Limb (tissue), 2 donors: Measurements from ENCODE around the gene PDCD4.

Experiments used
- DNase-seq, 2 donors: peaks; one replicate each; pipeline ENCODE4 v3.0.0-alpha.2; 2016; ENCODE audit errors: extremely low spot score in 2 of 2

Gene PDCD4

DNA sequence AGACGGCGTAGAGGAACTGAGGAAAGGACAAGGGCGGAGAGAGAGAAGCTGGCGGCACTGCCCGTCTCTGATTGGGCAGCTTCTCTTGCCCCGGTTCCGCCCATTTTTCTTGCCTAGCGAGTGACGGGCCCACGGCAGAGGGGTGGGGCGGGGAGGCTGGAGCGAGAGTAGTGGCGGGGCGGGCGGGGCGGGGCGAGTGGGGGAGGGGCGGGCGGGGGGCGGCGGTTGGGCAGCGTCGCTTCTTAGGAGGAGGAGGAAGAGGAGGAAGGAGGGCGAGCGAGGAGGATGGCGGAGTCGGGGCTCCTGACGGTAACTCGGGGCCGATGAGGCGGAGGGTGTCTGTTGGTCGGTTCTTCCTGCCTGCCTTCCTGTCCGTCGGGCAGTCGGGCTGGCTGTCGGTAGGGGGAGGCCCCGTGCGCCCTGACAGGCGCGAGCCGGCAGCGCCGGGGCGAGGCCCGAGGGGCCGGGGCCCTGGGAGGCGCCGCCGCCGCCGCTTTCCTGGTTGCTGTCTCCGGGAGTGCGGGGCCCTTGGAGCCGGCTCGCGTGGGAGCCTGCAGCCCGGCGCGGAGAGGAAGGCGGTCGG lies 47.7 kb downstream of the PDCD4 start, which contains the start of gene SHOC2:
SHOC2 (plus strand) TSS at position 256 of the 583 bp plus-strand sequence. CDS start 44,755 bp downstream, outside the sequence.
- no peak for DNase-seq

DNA sequence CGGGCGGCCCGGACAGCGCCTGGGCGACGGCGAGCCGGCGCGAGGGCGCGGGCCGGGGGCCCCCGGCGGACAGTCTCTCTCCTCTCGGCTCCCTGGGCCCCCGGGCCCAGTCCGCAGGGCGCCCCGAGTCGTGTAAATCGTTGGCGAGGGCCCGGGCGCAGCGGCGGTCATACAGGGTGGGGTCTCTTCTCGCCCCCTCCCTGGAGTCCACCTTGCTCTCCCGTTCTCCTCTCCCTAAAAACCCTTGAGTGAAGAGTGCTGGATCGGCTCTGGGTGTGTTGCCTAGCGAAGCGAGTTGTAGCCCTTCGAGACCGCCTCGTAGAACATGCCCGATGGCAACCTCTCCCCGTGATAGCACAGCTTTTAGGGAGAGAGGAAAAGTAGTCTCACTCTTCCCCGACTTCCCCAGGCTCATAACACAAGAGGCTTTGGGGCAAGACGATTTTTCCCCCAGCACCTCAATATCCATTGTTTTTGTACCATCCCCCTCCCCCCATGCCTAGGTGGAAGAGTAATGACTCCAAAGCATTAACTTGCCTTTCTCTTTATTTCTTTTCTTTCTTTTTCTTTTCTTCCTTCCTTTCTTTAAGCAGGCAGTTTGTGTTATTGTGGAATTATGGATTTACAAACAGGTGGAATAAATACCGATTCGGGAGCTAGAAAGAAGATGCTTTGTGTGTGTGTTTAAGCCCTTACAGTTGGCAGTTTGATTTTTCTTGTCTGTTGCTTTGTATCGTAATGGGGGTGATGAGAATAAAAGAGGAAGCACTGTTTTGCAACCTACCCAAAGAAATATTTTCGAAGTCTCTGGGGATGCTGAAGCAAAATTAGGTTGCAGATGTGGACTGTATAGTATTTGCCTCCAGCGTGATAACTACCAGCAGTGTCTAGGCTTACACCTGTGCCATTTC lies 48.5 kb downstream of the PDCD4 start:
- peak; percentile 15 to 72 for DNase-seq

DNA sequence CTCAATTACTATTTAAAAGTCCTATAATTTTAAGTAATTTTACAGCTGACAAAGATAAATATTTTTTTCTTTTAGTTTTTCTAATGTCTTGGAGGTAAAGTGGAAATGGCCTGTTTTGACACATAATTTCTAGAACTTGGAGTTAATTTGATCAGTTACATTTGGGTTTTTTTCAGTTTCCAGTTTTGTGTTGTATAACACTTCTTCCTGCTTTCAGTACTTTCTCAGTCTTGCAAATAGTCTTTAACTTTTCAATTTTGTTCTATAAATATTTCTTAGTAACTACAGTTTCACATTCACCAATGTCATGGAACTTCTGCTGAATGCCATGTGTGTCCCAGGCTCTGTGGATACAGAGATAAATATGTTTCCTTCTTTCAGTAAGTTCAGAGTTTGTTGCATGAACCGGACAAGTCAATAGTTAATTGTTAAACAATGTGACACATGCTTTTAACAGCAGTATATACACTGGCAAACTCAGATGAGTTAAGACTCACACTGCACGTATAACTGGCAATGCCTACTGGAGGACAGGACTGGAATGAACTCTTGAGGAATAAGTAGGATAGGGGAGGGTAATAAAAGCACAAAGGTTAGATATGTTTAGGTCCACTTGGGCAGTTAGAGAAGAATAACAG lies 52.2 kb downstream of the PDCD4 start:
- DNase-seq = no peak

DNA sequence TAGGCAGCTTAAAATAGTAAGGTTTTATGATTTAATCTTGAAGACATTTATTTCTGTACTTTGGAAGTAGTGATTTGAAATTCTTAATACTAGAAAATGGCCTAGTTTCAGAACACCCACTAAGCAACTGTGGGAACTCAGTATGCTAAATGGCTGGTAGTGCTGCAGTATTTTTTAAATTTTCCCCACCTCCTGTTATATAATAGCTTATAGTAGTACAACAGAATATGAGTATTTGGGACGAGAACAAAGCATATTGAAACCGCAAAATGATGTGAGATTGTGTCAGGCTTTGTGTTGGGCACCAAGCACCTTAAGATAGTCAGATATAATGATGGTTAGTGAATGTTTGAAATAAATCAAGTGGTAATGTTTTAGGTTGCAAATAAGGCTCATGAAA lies 55.7 kb downstream of the PDCD4 start:
- DNase-seq = no peak

DNA sequence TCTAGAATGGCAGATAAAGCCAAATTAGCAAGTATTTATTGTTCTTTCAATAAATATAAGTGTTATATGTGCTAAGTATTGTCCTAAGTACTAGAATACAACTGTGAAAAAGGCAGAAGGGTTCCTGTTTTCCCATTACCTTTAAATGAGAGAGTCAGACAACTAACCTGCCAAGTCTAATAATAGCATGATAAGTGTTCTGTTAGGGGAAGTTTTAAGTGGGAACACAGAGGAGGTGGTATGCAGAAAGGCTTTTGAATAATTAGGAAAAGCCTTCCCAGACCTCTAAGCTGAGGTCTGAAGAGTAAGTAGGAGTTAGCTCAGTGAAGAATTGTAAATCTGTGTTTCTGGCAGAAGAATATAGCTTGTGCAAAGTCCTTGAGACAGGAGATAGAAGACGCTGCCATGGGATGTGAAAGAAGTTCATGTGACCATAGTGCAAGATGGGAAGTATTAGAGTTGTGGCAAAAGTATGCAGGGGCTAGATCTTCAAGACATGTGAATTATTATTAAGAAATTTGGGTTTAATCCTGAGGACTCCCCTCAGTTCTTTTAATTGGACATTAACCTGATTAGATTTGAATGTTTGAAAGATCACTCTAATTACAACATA lies 60.1 kb downstream of the PDCD4 start:
- no peak for DNase-seq

DNA sequence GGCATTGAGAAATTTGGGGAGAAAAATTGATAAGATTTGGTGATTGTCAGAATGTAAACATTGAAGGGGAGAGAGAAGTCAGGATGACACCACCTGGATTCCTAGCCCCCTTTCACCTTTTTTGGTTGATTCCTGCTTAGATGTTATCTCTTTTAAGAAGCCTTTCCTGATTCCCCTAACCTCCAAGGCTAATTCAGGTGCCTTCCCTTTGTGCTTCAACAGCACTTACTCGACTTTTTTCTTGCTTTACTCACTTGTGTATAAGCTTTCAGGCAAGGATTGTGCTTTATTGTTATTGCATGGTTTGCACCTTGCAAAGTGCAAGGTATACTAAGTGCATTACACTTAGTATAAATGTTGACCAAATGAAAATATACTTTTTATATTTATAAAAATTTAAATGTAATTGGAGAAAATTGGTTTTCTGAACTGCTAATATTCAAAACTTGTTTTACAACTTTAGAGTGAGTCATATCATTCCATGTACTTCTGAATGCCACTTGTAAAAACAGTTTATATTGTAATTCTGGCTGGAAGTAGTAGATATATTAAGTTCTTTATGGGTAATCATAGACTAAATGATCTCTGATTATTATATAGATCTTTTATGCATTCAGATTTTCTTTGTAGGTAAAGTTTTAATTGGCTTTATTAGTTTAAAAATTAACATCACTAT lies 60.9 kb downstream of the PDCD4 start:
- no peak for DNase-seq

DNA sequence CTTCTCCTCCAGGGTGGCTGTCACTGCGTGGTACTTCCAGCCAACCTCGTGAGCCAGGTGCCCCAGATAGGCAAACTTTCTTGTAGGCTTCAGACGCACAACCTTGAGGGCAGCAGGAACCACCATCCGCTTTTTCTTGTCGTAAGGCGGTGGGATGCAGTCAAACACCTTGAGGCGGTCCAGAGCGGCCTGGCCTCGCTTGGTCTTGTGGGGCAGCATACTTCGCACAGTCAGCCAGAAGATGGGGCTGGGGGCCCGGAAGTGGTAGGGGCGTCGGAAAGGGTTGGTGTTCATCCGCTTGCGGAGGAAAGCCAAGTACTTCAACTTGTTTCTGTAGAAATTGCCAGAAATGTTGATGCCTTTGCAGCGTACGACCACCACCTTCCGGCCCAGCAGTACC lies 65.0 kb downstream of the PDCD4 start:
- no peak for DNase-seq

DNA sequence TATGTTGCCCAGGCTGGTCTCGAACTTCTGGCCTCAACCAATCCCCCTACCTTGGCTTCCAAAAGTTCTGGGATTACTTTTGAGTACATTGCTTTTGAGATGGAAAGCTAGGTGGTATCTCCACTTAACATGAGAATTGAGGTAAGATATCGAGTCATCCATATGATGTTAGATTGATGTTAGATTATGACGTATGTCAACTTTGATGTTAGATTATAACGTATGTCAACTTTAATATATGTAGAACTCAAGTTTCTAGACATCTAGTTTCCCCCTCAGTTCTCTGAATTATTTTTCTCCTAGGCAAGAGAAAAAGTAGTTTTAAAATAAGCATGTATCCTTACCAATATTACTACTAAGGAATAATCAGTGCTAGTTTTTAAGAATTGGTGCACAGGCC lies 67.7 kb downstream of the PDCD4 start:
- DNase-seq = no peak

DNA sequence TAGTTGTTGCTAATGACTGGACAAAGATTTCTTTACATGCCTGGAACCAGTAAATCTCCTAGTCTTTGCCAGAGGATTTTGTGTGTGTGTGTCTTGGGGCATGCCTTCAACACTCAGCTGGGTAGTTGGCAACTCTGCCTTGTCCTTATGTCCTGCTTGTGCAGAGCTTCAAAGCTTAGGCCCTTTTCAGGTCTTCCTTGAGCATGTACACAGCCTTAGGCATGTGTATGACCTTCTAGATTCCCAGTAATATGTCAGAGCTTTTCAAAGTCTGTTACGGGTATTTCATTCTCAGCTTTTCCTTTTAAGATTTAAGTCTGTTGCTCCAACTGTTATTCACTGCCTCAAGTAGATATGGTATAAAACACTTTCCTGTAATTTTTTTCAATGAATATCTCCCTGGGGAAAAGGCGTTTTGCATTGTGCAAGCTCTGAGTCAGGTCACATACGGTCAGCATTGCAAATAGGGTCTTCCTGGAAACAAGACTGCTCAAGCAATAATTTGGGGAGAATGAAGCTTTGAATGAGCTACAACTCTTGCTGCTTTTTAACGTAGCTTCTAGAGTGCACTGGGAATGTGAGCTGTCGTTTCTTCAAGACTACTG lies 73.2 kb downstream of the PDCD4 start:
- DNase-seq = no peak

DNA sequence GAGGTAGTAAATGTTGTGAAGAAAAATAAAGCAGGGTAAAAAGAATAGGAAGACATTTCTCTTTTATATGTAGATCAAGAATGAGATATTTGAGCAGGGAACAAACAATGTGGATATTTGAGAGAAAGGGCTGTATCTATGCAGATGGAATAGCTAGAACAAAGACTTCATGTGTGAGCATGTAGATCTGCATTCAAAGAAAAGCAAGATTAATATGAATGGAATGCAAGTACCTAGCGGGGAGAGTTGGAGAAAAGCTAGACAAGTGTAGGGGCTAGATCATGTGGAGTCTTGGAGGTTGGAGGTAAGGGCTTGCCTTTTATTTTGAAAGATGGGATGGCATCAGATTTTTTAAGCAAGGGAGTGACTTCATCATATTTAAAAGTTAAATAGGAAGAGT lies 74.8 kb downstream of the PDCD4 start:
- no peak for DNase-seq

DNA sequence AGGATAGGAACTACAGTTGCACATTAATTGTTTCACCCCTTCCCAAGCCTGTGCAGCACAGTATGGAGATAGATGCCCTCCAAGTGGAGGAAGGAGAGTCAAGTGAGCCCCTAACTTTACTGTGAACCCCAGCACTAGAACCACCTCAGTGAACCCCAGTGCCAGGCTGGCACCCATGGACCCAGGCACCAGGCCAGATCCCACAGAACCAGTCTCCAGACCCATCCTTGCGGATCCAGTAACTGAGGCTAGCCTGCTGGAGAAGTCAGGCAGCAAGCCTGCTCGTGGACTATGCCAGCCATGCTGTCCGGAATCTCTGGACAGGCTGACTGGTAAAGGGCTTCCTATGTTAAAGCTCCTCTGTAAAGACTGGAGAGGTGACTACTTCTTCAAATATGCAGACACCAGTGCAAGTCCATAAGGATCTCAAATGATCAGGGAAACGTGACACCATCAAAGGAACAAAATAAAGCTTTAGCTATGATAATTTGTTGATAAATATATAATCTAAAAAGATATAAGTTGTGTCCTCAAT lies 75.4 kb downstream of the PDCD4 start:
- DNase-seq = no peak
